Osteoblast (primary cell): ENCODE data around the gene NME3. TPM values are rescaled to one million over a fixed set of nuclear protein-coding genes. Genes with fewer than 3 reads are reported as not detected.

Source experiments
- DNase-seq: peaks from one replicate; pipeline ENCODE4 v3.0.0; 2011; ENCODE audit warnings: low spot score, mixed read lengths; ENCODE audit not compliant: insufficient read length; ENCODE audit errors: missing footprints
- H2AFZ ChIP-seq: 2 replicates; pipeline ENCODE4 v1.6.0; 2011; ENCODE audit warnings: mild to moderate bottlenecking, low read length
- H3K27ac ChIP-seq: 2 replicates; pipeline ENCODE4 v1.5.1; 2011; ENCODE audit warnings: mild to moderate bottlenecking, low read depth, low read length, moderate library complexity
- H3K27me3 ChIP-seq: 2 replicates; pipeline ENCODE4 v1.6.0; 2012; ENCODE audit warnings: mild to moderate bottlenecking, control low read depth, inconsistent platforms, low read length, moderate library complexity; ENCODE audit not compliant: insufficient read depth
- H3K36me3 ChIP-seq: 2 replicates; pipeline ENCODE4 v1.5.1; 2011; ENCODE audit warnings: mild to moderate bottlenecking, low read length, control low read depth, moderate library complexity; ENCODE audit not compliant: insufficient read depth
- H3K4me1 ChIP-seq: 2 replicates; pipeline ENCODE4 v1.5.1; 2011; ENCODE audit warnings: mild to moderate bottlenecking, low read length, control low read depth, moderate library complexity; ENCODE audit not compliant: insufficient read depth
- H3K4me2 ChIP-seq: 2 replicates; pipeline ENCODE4 v1.6.0; 2011; ENCODE audit warnings: mild to moderate bottlenecking, low read length; ENCODE audit not compliant: insufficient read depth
- H3K4me3 ChIP-seq: fragments of 200-600 bp; sonication (generic); 3 replicates; pipeline ENCODE4 v1.5.1; 2012; ENCODE audit warnings: mild to moderate bottlenecking, low read length, inconsistent platforms; ENCODE audit not compliant: insufficient read depth
- H3K79me2 ChIP-seq: 2 replicates; pipeline ENCODE4 v1.6.0; 2012; ENCODE audit warnings: mild to moderate bottlenecking, low read length, control low read depth, inconsistent platforms; ENCODE audit not compliant: insufficient read depth
- H3K9me3 ChIP-seq: 2 replicates; pipeline ENCODE4 v1.5.1; 2011; ENCODE audit warnings: low read depth, low read length, control low read depth
- H4K20me1 ChIP-seq: 2 replicates; pipeline ENCODE4 v1.6.0; 2012; ENCODE audit warnings: mild to moderate bottlenecking, low read length, control low read depth; ENCODE audit not compliant: insufficient read depth
- total RNA-seq: library from RNA; depleted of rRNA; stranded (reverse); fragments of >200 nt; gene quantifications from 2 replicates; pipeline ENCODE4 v1.2.3, GENCODE V29; 2012
- TF ChIP-seq, protein P1 (sequence below): IDR thresholded peaks from 2 replicates; pipeline ENCODE4 v1.5.1; 2011; ENCODE audit warnings: mild to moderate bottlenecking, low read depth, low read length, moderate library complexity; ENCODE audit errors: extremely low read depth

Gene NME3
- total RNA-seq, 1 donor, result 55.4 TPM

DNA sequence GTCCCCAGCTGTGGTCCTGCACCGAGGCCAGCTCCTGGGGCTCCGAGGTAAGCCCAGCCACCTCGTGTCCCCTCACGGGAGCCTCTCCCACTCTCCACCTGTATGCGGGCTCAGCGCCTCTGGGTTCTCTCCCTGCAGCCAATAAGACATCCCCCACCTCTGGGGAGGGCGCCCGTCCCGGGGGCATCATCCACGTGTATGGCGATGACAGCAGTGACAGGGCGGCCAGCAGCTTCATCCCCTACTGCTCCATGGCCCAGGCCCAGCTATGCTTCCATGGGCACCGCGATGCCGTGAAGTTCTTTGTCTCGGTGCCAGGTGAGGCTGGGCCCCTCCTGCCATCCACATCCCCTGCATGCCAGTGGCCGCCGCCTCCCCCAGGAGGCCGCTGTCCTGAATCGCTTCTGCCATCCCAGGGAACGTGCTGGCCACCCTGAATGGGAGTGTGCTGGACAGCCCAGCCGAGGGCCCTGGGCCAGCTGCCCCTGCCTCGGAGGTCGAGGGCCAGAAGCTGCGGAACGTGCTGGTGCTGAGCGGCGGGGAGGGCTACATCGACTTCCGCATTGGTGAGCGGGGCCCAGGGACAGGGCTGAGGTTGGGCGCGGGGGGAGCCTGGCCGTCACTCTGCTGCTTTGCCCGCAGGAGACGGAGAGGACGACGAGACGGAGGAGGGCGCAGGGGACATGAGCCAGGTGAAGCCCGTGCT, 3.1 kb downstream of the NME3 start:
- peaks cover 17% of the 10 kb centered on the region for H4K20me1 ChIP-seq
- H3K9me3 ChIP-seq, result no peaks in the 10 kb centered on the region
- DNase-seq, result no peak
- H3K4me2 ChIP-seq, result no peak overlapping the region
- peaks cover 36% of the 10 kb centered on the region for H3K36me3 ChIP-seq
- H3K79me2 ChIP-seq, result peaks cover 13% of the 10 kb centered on the region
- peaks cover 15% of the 10 kb centered on the region for H3K4me1 ChIP-seq
- TF ChIP-seq, protein P1, sequence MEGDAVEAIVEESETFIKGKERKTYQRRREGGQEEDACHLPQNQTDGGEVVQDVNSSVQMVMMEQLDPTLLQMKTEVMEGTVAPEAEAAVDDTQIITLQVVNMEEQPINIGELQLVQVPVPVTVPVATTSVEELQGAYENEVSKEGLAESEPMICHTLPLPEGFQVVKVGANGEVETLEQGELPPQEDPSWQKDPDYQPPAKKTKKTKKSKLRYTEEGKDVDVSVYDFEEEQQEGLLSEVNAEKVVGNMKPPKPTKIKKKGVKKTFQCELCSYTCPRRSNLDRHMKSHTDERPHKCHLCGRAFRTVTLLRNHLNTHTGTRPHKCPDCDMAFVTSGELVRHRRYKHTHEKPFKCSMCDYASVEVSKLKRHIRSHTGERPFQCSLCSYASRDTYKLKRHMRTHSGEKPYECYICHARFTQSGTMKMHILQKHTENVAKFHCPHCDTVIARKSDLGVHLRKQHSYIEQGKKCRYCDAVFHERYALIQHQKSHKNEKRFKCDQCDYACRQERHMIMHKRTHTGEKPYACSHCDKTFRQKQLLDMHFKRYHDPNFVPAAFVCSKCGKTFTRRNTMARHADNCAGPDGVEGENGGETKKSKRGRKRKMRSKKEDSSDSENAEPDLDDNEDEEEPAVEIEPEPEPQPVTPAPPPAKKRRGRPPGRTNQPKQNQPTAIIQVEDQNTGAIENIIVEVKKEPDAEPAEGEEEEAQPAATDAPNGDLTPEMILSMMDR, result no peak
- H3K27ac ChIP-seq, result no peak overlapping the region
- H3K27me3 ChIP-seq, result no peaks in the 10 kb centered on the region
- no peak overlapping the region for H2AFZ ChIP-seq
- no peak overlapping the region for H3K4me3 ChIP-seq

DNA sequence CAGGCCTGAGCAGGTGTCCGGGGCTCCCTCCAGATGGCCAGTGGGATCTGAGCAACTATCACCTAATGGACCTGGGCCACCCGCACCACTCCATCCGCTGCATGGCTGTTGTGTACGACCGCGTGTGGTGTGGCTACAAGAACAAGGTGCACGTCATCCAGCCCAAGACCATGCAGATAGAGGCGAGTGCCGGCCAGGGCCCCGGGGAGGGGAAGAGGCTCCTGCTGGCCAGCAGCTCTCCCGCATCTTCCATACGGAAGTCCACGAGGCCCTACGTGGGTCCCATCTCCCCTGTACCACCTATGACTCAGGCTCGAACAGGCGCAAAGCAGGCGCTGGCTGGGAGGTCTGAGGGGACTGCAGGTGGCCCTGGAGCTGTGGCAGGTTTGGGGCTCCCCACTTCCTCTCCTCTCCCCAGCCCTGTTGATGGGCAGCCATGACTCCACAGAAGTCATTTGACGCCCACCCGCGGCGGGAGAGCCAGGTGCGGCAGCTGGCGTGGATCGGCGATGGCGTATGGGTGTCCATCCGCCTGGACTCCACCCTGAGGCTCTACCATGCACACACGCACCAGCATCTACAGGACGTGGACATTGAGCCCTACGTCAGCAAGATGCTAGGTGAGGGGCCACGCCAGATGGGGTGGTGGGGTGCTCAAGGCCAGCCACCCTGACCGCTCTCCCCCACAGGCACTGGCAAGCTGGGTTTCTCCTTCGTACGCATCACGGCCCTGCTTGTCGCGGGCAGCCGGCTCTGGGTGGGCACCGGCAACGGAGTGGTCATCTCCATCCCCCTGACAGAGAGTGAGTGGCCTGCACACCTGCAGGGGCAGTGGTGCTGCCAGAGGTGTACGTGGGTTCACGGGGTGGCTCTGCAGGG, 4.0 kb downstream of the NME3 start:
- H3K4me1 ChIP-seq, result peaks cover 13% of the 10 kb centered on the region
- peaks cover 7% of the 10 kb centered on the region for H3K79me2 ChIP-seq
- no peak overlapping the region for H3K27ac ChIP-seq
- no peak overlapping the region for H2AFZ ChIP-seq
- no peak overlapping the region for H3K4me3 ChIP-seq
- H4K20me1 ChIP-seq, result peaks cover 21% of the 10 kb centered on the region
- TF ChIP-seq, protein P1, result no peak
- H3K9me3 ChIP-seq, result no peaks in the 10 kb centered on the region
- H3K36me3 ChIP-seq, result peaks cover 43% of the 10 kb centered on the region
- H3K4me2 ChIP-seq, result no peak overlapping the region
- DNase-seq, result no peak
- no peaks in the 10 kb centered on the region for H3K27me3 ChIP-seq

DNA sequence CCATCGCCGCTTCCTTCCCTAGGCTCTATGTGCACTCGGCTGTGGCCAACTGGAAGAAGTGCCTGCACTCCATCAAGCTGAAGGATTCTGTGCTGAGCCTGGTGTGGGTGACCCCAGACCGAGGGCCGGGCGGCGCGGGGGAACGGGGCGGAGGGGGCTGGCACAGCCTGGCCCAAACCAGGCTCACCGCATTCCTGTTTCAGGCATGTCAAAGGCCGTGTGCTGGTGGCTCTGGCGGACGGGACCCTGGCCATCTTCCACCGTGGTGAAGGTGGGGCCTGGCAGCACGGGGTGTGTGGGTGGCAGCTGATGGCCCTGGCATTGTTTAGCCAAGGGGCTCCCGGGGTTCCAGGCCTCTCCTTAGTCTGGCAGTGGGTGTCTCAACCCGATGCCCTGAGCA, 4.6 kb downstream of the NME3 start:
- Histone ChIP-seq H3K4me1 (peaks cover 6% of the 10 kb centered on the region), H3K27me3 (no peaks in the 10 kb centered on the region), H3K36me3 (peaks cover 47% of the 10 kb centered on the region), H3K27ac (no peak overlapping the region), H2AFZ (no peak overlapping the region), H3K9me3 (no peaks in the 10 kb centered on the region), H3K4me3 (no peak overlapping the region), H4K20me1 (peaks cover 16% of the 10 kb centered on the region), H3K79me2 (peaks cover under 1% of the 10 kb centered on the region), H3K4me2 (no peak overlapping the region)
- TF ChIP-seq, protein P1, result no peak
- DNase-seq, result no peak

DNA sequence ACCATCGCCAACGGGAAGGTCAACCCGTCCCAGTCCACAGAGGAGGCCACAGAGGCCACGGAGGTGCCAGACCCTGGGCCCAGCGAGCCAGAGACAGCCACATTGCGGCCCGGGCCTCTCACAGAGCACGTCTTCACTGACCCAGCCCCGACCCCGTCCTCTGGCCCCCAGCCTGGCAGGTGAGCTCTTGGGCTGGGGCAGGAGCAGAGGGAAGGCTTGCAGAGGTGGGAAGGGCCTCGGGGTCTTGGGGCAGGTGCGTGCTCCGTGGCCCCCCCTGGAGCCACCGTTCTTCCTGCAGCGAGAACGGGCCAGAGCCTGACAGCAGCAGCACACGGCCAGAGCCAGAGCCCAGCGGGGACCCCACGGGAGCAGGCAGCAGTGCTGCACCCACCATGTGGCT, 5.1 kb downstream of the NME3 start:
- Histone ChIP-seq H3K79me2 (no peaks in the 10 kb centered on the region), H3K4me2 (no peak overlapping the region), H2AFZ (no peak overlapping the region), H3K27ac (no peak overlapping the region), H3K4me1 (peaks cover 6% of the 10 kb centered on the region), H4K20me1 (peaks cover 16% of the 10 kb centered on the region), H3K4me3 (no peak overlapping the region), H3K9me3 (no peaks in the 10 kb centered on the region), H3K27me3 (no peaks in the 10 kb centered on the region), H3K36me3 (peaks cover 47% of the 10 kb centered on the region)
- TF ChIP-seq, protein P1, result no peak
- DNase-seq, result no peak
